H1 (cell line): ENCODE data around the gene BAIAP2. TPM values are rescaled to one million over a fixed set of nuclear protein-coding genes. Genes with fewer than 3 reads are reported as not detected.

ENCODE experiments used
- CTCF ChIA-PET: fragments of 300-600 bp; sonication (Branson Sonifier 250); formaldehyde crosslinking; loops from one replicate; lab custom pipeline; 2021; ENCODE audit not compliant: partially characterized antibody; lab: Charles Lee
- POLR2A ChIA-PET: fragments of 300-600 bp; sonication (Branson Sonifier 250); formaldehyde crosslinking; loops from one replicate; lab custom pipeline; 2021; ENCODE audit warnings: inconsistent platforms; ENCODE audit not compliant: partially characterized antibody; lab: Charles Lee
- DNase-seq, 2 experiments: peaks; one replicate each; pipeline versions ENCODE4 v3.0.0 to v3.0.0-alpha.2; 2010 to 2022; ENCODE audit warnings: low spot score in 2 of 2, low read depth in 1 of 2, mixed read lengths in 1 of 2
- FAIRE-seq: peaks from 2 replicates; lab custom pipeline; 2011; peaks lifted over from hg19 to GRCh38; lab: Jason Lieb, UNC
- H2AFZ ChIP-seq: 2 replicates; pipeline ENCODE4 v1.8.1; 2012; ENCODE audit warnings: low read length, inconsistent platforms
- H2AK5ac ChIP-seq: 2 replicates; pipeline ENCODE4 v1.6.1; 2013; ENCODE audit warnings: low read depth, low read length
- H2BK120ac ChIP-seq: replicated peaks from 2 replicates; pipeline ENCODE3; 2013; ENCODE audit warnings: low read depth, low read length, inconsistent platforms
- H2BK12ac ChIP-seq: 2 replicates; pipeline ENCODE4 v1.6.1; 2013; ENCODE audit warnings: low read depth, low read length
- H2BK15ac ChIP-seq: 2 replicates; pipeline ENCODE4 v1.6.1; 2013; ENCODE audit warnings: low read length
- H2BK20ac ChIP-seq: 2 replicates; pipeline ENCODE4 v1.6.1; 2013; ENCODE audit warnings: low read length
- H2BK5ac ChIP-seq: 2 replicates; pipeline ENCODE4 v1.6.1; 2013; ENCODE audit warnings: low read depth, low read length
- H3K14ac ChIP-seq: 2 replicates; pipeline ENCODE4 v1.6.1; 2013; ENCODE audit warnings: inconsistent platforms; ENCODE audit not compliant: insufficient read length
- H3K18ac ChIP-seq: 2 replicates; pipeline ENCODE4 v1.6.1; 2013; ENCODE audit warnings: low read length; ENCODE audit errors: extremely low read depth
- H3K23ac ChIP-seq: 2 replicates; pipeline ENCODE4 v1.6.1; 2013; ENCODE audit warnings: inconsistent platforms; ENCODE audit not compliant: insufficient read length
- H3K23me2 ChIP-seq: 2 replicates; pipeline ENCODE4 v1.6.1; 2013; ENCODE audit warnings: low read depth, low read length
- H3K27ac ChIP-seq: 2 replicates; pipeline ENCODE4 v1.6.1; 2011; ENCODE audit warnings: low read depth, low read length, inconsistent platforms
- H3K27me3 ChIP-seq, 4 experiments: replicated peaks in 1 of 4; 1 replicate in 1 of 4; 2 replicates in 3 of 4; pipeline versions ENCODE4 v1.6.1 to v1.8.1; 2011 to 2013; ENCODE audit warnings: low read length in 3 of 4, mild to moderate bottlenecking in 3 of 4, inconsistent platforms in 2 of 4, mixed read lengths in 2 of 4, moderate library complexity in 1 of 4; ENCODE audit not compliant: control insufficient read depth in 3 of 4, insufficient read depth in 3 of 4; ENCODE audit errors: extremely low read depth in 1 of 4
- H3K36me3 ChIP-seq, 4 experiments: 2 replicates each; pipeline versions ENCODE4 v1.6.1 to v1.8.1; 2011 to 2013; ENCODE audit warnings: mild to moderate bottlenecking in 4 of 4, low read length in 3 of 4, moderate library complexity in 2 of 4, control low read depth in 1 of 4, inconsistent platforms in 1 of 4; ENCODE audit not compliant: insufficient read depth in 4 of 4, control insufficient read depth in 2 of 4
- H3K4ac ChIP-seq: replicated peaks from 2 replicates; pipeline ENCODE3; 2013; ENCODE audit warnings: low read length, low read depth, mixed read lengths, inconsistent platforms; ENCODE audit not compliant: insufficient read length
- H3K4me1 ChIP-seq, 4 experiments: replicated peaks in 1 of 4; 1 replicate in 1 of 4; 2 replicates in 3 of 4; pipeline versions ENCODE4 v1.6.1 to v1.8.1; 2011 to 2013; ENCODE audit warnings: low read length in 3 of 4, inconsistent platforms in 2 of 4, mixed read lengths in 1 of 4; ENCODE audit not compliant: insufficient read depth in 4 of 4, control insufficient read depth in 3 of 4
- H3K4me2 ChIP-seq, 2 experiments: 2 replicates each; pipeline versions ENCODE4 v1.6.1 to v1.8.1; 2011 to 2013; ENCODE audit warnings: low read depth in 2 of 2, low read length in 2 of 2, control low read depth in 1 of 2, inconsistent platforms in 1 of 2, mild to moderate bottlenecking in 1 of 2; ENCODE audit not compliant: insufficient read depth in 1 of 2
- H3K4me3 ChIP-seq, 4 experiments: fragments of 200-600, 300-600 bp in 1 of 4; sonication (generic), shearing (Covaris generic), sonication (Bioruptor Twin) in 1 of 4; 2 replicates each; pipeline versions ENCODE4 v1.5.1 to v1.8.1; 2011 to 2016; ENCODE audit warnings: low read length in 4 of 4, low read depth in 3 of 4, control low read depth in 2 of 4, inconsistent platforms in 2 of 4, mild to moderate bottlenecking in 2 of 4, mixed read lengths in 1 of 4, moderate library complexity in 1 of 4; ENCODE audit not compliant: insufficient read depth in 2 of 4; ENCODE audit errors: extremely low read depth in 1 of 4
- H3K56ac ChIP-seq: replicated peaks from 2 replicates; pipeline ENCODE3; 2013; ENCODE audit warnings: low read depth, mild to moderate bottlenecking, mixed read lengths, low read length, inconsistent platforms; ENCODE audit not compliant: insufficient read length
- H3K79me1 ChIP-seq: 2 replicates; pipeline ENCODE4 v1.6.1; 2013; ENCODE audit warnings: low read depth, low read length, control low read depth
- H3K79me2 ChIP-seq, 2 experiments: 2 replicates each; pipeline versions ENCODE4 v1.6.1 to v1.8.1; 2012 to 2013; ENCODE audit warnings: low read length in 2 of 2, mild to moderate bottlenecking in 2 of 2, inconsistent platforms in 1 of 2; ENCODE audit not compliant: insufficient read depth in 2 of 2, control insufficient read depth in 1 of 2
- H3K9ac ChIP-seq, 4 experiments: replicated peaks in 1 of 4; 1 replicate in 1 of 4; 2 replicates in 3 of 4; pipeline versions ENCODE4 v1.6.1 to v1.8.1; 2011 to 2013; ENCODE audit warnings: low read depth in 3 of 4, low read length in 3 of 4, control low read depth in 2 of 4, mild to moderate bottlenecking in 2 of 4, moderate library complexity in 2 of 4, inconsistent platforms in 1 of 4; ENCODE audit errors: extremely low read depth in 1 of 4
- H3K9me3 ChIP-seq, 2 experiments: 2 replicates each; pipeline versions ENCODE4 v1.6.1 to v1.8.1; 2012 to 2013; ENCODE audit warnings: mild to moderate bottlenecking in 2 of 2, moderate library complexity in 2 of 2, control low read depth in 1 of 2, inconsistent platforms in 1 of 2, low read depth in 1 of 2, low read length in 1 of 2, mixed read lengths in 1 of 2; ENCODE audit not compliant: insufficient read depth in 2 of 2
- H4K20me1 ChIP-seq, 2 experiments: replicated peaks in 1 of 2; 2 replicates each; pipeline versions ENCODE3 to v1.8.1; 2011 to 2013; ENCODE audit warnings: inconsistent platforms in 2 of 2, low read length in 2 of 2, mild to moderate bottlenecking in 1 of 2; ENCODE audit not compliant: insufficient read depth in 2 of 2, control insufficient read depth in 1 of 2
- H4K5ac ChIP-seq: 2 replicates; pipeline ENCODE4 v1.6.1; 2013; ENCODE audit warnings: low read length, low read depth, mixed read lengths, inconsistent platforms; ENCODE audit not compliant: insufficient read length
- H4K8ac ChIP-seq: 2 replicates; pipeline ENCODE4 v1.8.0; 2013; ENCODE audit warnings: mild to moderate bottlenecking, moderate library complexity, low read length, inconsistent platforms; ENCODE audit not compliant: insufficient read depth; ENCODE audit errors: extremely low read depth
- H4K91ac ChIP-seq: replicated peaks from 2 replicates; pipeline ENCODE3; 2013; ENCODE audit warnings: low read length, mixed read lengths, inconsistent platforms; ENCODE audit not compliant: insufficient read length
- ASH2L ChIP-seq: fragments of 200-600, 300-600 bp; sonication (generic); IDR thresholded peaks from one replicate; pipeline ENCODE4 v1.7.1; 2017; ENCODE audit warnings: low read length
- CBX8 ChIP-seq: fragments of 300-800, 300-1000 bp; sonication (generic); IDR thresholded peaks from 2 replicates; pipeline ENCODE4 v1.7.1; 2016; ENCODE audit warnings: low read depth, low read length, borderline replicate concordance
- CEBPB ChIP-seq: IDR thresholded peaks from 2 replicates; pipeline ENCODE4 v1.6.1; 2012; ENCODE audit warnings: low read depth, low read length
- GABPA ChIP-seq: IDR thresholded peaks from 2 replicates; pipeline ENCODE4 v1.6.1; 2011; ENCODE audit warnings: mild to moderate bottlenecking, low read length, moderate library complexity, borderline replicate concordance; ENCODE audit not compliant: insufficient read depth
- JUND ChIP-seq: IDR thresholded peaks from 2 replicates; pipeline ENCODE4 v1.6.1; 2011; ENCODE audit warnings: mild to moderate bottlenecking, improper control_type of control experiment, low read length
- NANOG ChIP-seq: IDR thresholded peaks from 2 replicates; pipeline ENCODE4 v1.6.1; 2011; ENCODE audit warnings: low read length, low read depth, mild to moderate bottlenecking, inconsistent platforms; ENCODE audit not compliant: insufficient read depth, poor library complexity, severe bottlenecking
- NRF1 ChIP-seq: IDR thresholded peaks from 2 replicates; pipeline ENCODE4 v1.6.1; 2011; ENCODE audit warnings: mild to moderate bottlenecking, low read depth, low read length, improper control_type of control experiment
- POU5F1 ChIP-seq: IDR thresholded peaks from 2 replicates; pipeline ENCODE4 v1.6.1; 2011; ENCODE audit warnings: low read depth, mild to moderate bottlenecking, low read length, moderate library complexity
- RFX5 ChIP-seq: IDR thresholded peaks from 2 replicates; pipeline ENCODE4 v1.6.1; 2011; ENCODE audit warnings: low read depth, low read length, improper control_type of control experiment, borderline replicate concordance
- SIX5 ChIP-seq: IDR thresholded peaks from 2 replicates; pipeline ENCODE4 v1.6.1; 2011; ENCODE audit warnings: mild to moderate bottlenecking, low read depth, low read length
- TBP ChIP-seq: IDR thresholded peaks from 2 replicates; pipeline ENCODE4 v1.6.1; 2011; ENCODE audit warnings: low read depth, low read length, improper control_type of control experiment
- WGBS, 2 experiments: shearing (Covaris generic) in 1 of 2; methylation state at CpG; one replicate each; pipeline versions ENCODE4 v1.1.6 to v1.1.7; 2013 to 2015; ENCODE audit warnings: low lambda C conversion rate in 2 of 2, mixed read lengths in 2 of 2, inconsistent platforms in 1 of 2, low coverage in 1 of 2, missing lambda C conversion rate in 1 of 2; ENCODE audit not compliant: insufficient replicate concordance in 2 of 2, insufficient coverage in 1 of 2, insufficient read length in 1 of 2; ENCODE audit errors: extremely low coverage in 1 of 2, missing lambda C conversion rate in 1 of 2; 5-methylcytosine and 5-hydroxymethylcytosine counted together
- polyA plus RNA-seq, 7 experiments: library from polyadenylated mRNA; depleted of rRNA in 3 of 7; stranded (reverse) in 5 of 7; unstranded in 2 of 7; fragments of >200 nt in 5 of 7; fragments of 200-250 nt in 2 of 7; gene quantifications; 1 replicate in 5 of 7; 2 replicates in 1 of 7; 4 replicates in 1 of 7; pipeline versions ENCODE4 v1.2.1 to v1.2.3, GENCODE V29; 2011 to 2013; ENCODE audit warnings: missing spikeins in 2 of 7, mixed read lengths in 2 of 7
- total RNA-seq: library from RNA; stranded (reverse); fragmentation: NEBNext Ultra II Directional; extraction: Animal tissue kit (Norgen Biotek cat#: 25700); gene quantifications from 2 replicates; pipeline ENCODE4 v1.2.1, GENCODE V29; 2021

BAIAP2 gene
- total and polyA plus RNA-seq, 2 of the 8 experiments (the other 6 are each of a cell fraction or from before 2014, with no cell fraction given) = 10.0 to 22.8 TPM

DNA sequence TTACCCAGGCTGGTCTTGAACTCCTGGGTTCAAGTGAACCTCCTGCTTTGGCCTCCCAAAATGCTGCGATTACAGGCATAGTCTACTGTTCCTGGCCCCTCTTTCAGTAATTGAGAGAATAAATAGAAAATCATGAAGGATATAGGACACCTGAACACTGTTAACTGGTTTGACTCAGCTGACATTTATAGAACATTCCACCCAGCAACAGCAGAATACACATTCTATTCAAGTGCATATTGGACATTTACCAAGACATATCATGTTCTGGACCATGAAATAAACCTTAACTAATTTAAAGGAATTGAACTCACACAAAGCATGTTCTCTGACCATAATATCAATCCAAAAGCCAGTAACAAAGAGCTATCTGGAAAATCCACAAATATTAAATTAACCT is 19.8 kb upstream of the BAIAP2 start:
- CTCF ChIA-PET = interaction anchor here (1.1 to 1.3 kb wide), 3 partner anchors 9 to 82 kb away, joined by 3 read pairs; no protein-coding TSS in a partner anchor
- TF ChIP-seq RFX5 (no peak), JUND (no peak), CEBPB (no peak), NANOG (no peak), ASH2L (no peak), POU5F1 (no peak), GABPA (no peak), NRF1 (no peak), CBX8 (no peak), SIX5 (no peak), TBP (no peak)

More for the DNA sequence above, 19.8 kb upstream of the BAIAP2 start:
- Histone ChIP-seq H3K4me2 (no peak overlapping the region), H4K8ac (no peak overlapping the region), H3K4me1 (peaks cover 0 to 2% (median 0%) of the 10 kb centered on the region in 4 experiments; a peak in 2 of 7 replicates), H3K4me3 (no peak overlapping the region), H3K14ac (no peak overlapping the region), H2AFZ (no peak overlapping the region), H4K91ac (no peak overlapping the region), H2BK12ac (no peak overlapping the region), H3K18ac (no peak overlapping the region), H3K9ac (no peak overlapping the region), H2BK20ac (no peak overlapping the region), H3K23me2 (no peaks in the 10 kb centered on the region), H3K23ac (no peak overlapping the region), H4K20me1 (no peaks in the 10 kb centered on the region), H3K4ac (no peak overlapping the region), H2BK15ac (no peak overlapping the region), H3K79me1 (no peaks in the 10 kb centered on the region), H3K79me2 (no peaks in the 10 kb centered on the region), H4K5ac (no peak overlapping the region), H3K36me3 (no peaks in the 10 kb centered on the region), H2AK5ac (no peak overlapping the region), H3K9me3 (peaks cover 9 to 12% of the 10 kb centered on the region in 2 experiments), H3K56ac (no peak overlapping the region), H3K27ac (no peak overlapping the region), H2BK5ac (no peak overlapping the region), H2BK120ac (no peak overlapping the region), H3K27me3 (no peaks in the 10 kb centered on the region)
- DNase-seq (no peak), FAIRE-seq (no peak)
- POLR2A ChIA-PET = interaction anchor here (1.1 kb wide), 1 partner anchor 20 kb away, joined by 3 read pairs; the partner anchor contains the start of gene BAIAP2
- 83% methylated on average over 1 of the region's 1 CpG; no CpG with 5 or more reads in 1 of the 2 experiments for WGBS, 2 experiments
